Measurements from ENCODE around the gene ARHGEF25. TPM values are rescaled to one million over a fixed set of nuclear protein-coding genes. Genes with fewer than 3 reads are reported as not detected.

The ARHGEF25 gene
- total RNA-seq, 1 donor from 2014 or later: 16.8 TPM

GRCh38 chr12:57602544-57602943 lies 8.7 kb upstream of the ARHGEF25 start:
- DNase-seq (ENCODE audit: low read depth) (no peak), FAIRE-seq (no peak)
- peaks cover 1% of the 10 kb centered on the region for H3K27me3 Mint-ChIP-seq (ENCODE audit: low read depth, unreplicated experiment)
- Histone ChIP-seq H3K4me2 (ENCODE audit: low read length) (no peak overlapping the region), H3K36me3 (ENCODE audit: insufficient read depth, low read length) (peaks cover 2% of the 10 kb centered on the region), H2AFZ (ENCODE audit: low read depth, low read length) (no peak overlapping the region), H3K9me3 (ENCODE audit: insufficient read depth, low read depth, low read length) (no peaks in the 10 kb centered on the region), H3K9ac (ENCODE audit: low read length) (no peak overlapping the region), H4K20me1 (ENCODE audit: insufficient read depth, low read length) (no peaks in the 10 kb centered on the region), H3K27me3 (ENCODE audit: insufficient read depth, low read length) (no peaks in the 10 kb centered on the region), H3K27ac (ENCODE audit: low read depth, low read length) (no peak overlapping the region), H3K4me1 (ENCODE audit: insufficient read depth, low read length) (peaks cover 12% of the 10 kb centered on the region), H3K79me2 (ENCODE audit: insufficient read depth, low read length) (no peaks in the 10 kb centered on the region), H3K4me3 (ENCODE audit: insufficient read depth, low read depth, low read length) (no peak overlapping the region)
- peak overlapping the region; percentile 66 for H3K4me3 Mint-ChIP-seq (ENCODE audit: unreplicated experiment)
- peaks cover 17% of the 10 kb centered on the region for H3K4me1 Mint-ChIP-seq (ENCODE audit: low read depth, unreplicated experiment)
- H3K9me3 Mint-ChIP-seq (ENCODE audit: unreplicated experiment): peaks cover 2% of the 10 kb centered on the region
- no peak for TF ChIP-seq EZH2 (IDR thresholded peaks at IDR 0.05; ENCODE audit: insufficient read depth, low read length)
- TF ChIP-seq, protein P1, sequence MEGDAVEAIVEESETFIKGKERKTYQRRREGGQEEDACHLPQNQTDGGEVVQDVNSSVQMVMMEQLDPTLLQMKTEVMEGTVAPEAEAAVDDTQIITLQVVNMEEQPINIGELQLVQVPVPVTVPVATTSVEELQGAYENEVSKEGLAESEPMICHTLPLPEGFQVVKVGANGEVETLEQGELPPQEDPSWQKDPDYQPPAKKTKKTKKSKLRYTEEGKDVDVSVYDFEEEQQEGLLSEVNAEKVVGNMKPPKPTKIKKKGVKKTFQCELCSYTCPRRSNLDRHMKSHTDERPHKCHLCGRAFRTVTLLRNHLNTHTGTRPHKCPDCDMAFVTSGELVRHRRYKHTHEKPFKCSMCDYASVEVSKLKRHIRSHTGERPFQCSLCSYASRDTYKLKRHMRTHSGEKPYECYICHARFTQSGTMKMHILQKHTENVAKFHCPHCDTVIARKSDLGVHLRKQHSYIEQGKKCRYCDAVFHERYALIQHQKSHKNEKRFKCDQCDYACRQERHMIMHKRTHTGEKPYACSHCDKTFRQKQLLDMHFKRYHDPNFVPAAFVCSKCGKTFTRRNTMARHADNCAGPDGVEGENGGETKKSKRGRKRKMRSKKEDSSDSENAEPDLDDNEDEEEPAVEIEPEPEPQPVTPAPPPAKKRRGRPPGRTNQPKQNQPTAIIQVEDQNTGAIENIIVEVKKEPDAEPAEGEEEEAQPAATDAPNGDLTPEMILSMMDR (IDR thresholded peaks at IDR 0.05; ENCODE audit: insufficient read depth, low read depth, low read length): no peak
- H3K36me3 Mint-ChIP-seq (ENCODE audit: low read depth, unreplicated experiment): peaks cover 41% of the 10 kb centered on the region
- no peak overlapping the region for H3K27ac Mint-ChIP-seq (ENCODE audit: unreplicated experiment)

GRCh38 chr12:57603324-57603723 lies 7.9 kb upstream of the ARHGEF25 start:
- H2AFZ ChIP-seq (ENCODE audit: low read depth, low read length): no peak overlapping the region
- no peak overlapping the region for H3K9ac ChIP-seq (ENCODE audit: low read length)
- H3K4me2 ChIP-seq (ENCODE audit: low read length): no peak overlapping the region
- H3K4me3 Mint-ChIP-seq (ENCODE audit: unreplicated experiment): peak overlapping the region; percentile 86
- peaks cover 12% of the 10 kb centered on the region for H3K4me1 ChIP-seq (ENCODE audit: insufficient read depth, low read length)
- peaks cover 17% of the 10 kb centered on the region for H3K4me1 Mint-ChIP-seq (ENCODE audit: low read depth, unreplicated experiment)
- H4K20me1 ChIP-seq (ENCODE audit: insufficient read depth, low read length): no peaks in the 10 kb centered on the region
- H3K79me2 ChIP-seq (ENCODE audit: insufficient read depth, low read length): no peaks in the 10 kb centered on the region
- no peak for TF ChIP-seq EZH2 (IDR thresholded peaks at IDR 0.05; ENCODE audit: insufficient read depth, low read length)
- TF ChIP-seq, protein P1 (IDR thresholded peaks at IDR 0.05; ENCODE audit: insufficient read depth, low read depth, low read length): no peak
- peaks cover 1% of the 10 kb centered on the region for H3K27me3 Mint-ChIP-seq (ENCODE audit: low read depth, unreplicated experiment)
- DNase-seq (ENCODE audit: low read depth) (no peak), FAIRE-seq (no peak)
- H3K36me3 Mint-ChIP-seq (ENCODE audit: low read depth, unreplicated experiment): peaks cover 40% of the 10 kb centered on the region
- H3K27ac Mint-ChIP-seq (ENCODE audit: unreplicated experiment): no peak overlapping the region
- H3K9me3 Mint-ChIP-seq (ENCODE audit: unreplicated experiment): peaks cover 2% of the 10 kb centered on the region
- no peak overlapping the region for H3K4me3 ChIP-seq (ENCODE audit: insufficient read depth, low read depth, low read length)
- peaks cover 2% of the 10 kb centered on the region for H3K36me3 ChIP-seq (ENCODE audit: insufficient read depth, low read length)
- no peak overlapping the region for H3K27ac ChIP-seq (ENCODE audit: low read depth, low read length)
- no peaks in the 10 kb centered on the region for H3K27me3 ChIP-seq (ENCODE audit: insufficient read depth, low read length)
- no peaks in the 10 kb centered on the region for H3K9me3 ChIP-seq (ENCODE audit: insufficient read depth, low read depth, low read length)

DNA sequence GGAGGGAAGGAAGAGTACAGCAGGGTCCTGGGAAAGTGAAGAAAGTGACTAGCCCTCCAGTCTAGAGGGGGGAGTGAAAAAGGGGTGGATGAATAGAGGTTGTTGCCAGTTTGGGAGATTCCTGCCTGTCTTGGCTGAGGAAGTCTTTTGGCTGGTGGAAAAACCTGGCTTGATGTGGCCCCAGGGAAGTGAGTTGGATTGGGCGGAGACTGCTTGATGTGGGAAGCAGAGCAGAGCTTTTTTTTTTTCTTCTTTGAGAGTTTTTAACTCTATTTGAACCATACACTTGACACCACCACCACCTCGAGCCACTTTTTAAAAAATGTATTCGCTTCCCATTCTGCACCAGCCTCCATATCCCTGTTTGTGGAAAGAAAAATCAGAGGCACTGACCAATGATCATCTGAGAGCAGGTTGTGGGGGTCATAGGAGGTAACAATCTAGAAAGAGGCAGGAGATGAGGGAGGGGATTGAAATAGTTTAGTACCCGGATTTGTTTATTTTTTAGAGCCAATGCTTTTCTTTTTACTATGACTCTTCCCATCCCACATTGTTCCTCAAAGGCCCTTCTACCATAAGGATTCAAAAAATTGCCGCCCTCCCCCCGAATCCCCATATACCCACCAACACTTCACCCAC lies 7.3 kb upstream of the ARHGEF25 start:
- H3K4me1 Mint-ChIP-seq (ENCODE audit: low read depth, unreplicated experiment): peaks cover 17% of the 10 kb centered on the region
- Histone ChIP-seq H2AFZ (ENCODE audit: low read depth, low read length) (peak overlapping the region; percentile 99), H3K9ac (ENCODE audit: low read length) (peak overlapping the region; percentile 88), H3K4me3 (ENCODE audit: insufficient read depth, low read depth, low read length) (peak overlapping the region; percentile 75), H3K79me2 (ENCODE audit: insufficient read depth, low read length) (no peaks in the 10 kb centered on the region), H3K4me1 (ENCODE audit: insufficient read depth, low read length) (peaks cover 12% of the 10 kb centered on the region), H3K27me3 (ENCODE audit: insufficient read depth, low read length) (no peaks in the 10 kb centered on the region), H4K20me1 (ENCODE audit: insufficient read depth, low read length) (no peaks in the 10 kb centered on the region), H3K36me3 (ENCODE audit: insufficient read depth, low read length) (peaks cover 2% of the 10 kb centered on the region), H3K9me3 (ENCODE audit: insufficient read depth, low read depth, low read length) (no peaks in the 10 kb centered on the region), H3K4me2 (ENCODE audit: low read length) (peak overlapping the region; percentile 95), H3K27ac (ENCODE audit: low read depth, low read length) (peak overlapping the region; percentile 41)
- H3K9me3 Mint-ChIP-seq (ENCODE audit: unreplicated experiment): peaks cover 2% of the 10 kb centered on the region
- peak; percentile 64 for DNase-seq (ENCODE audit: low read depth)
- H3K27ac Mint-ChIP-seq (ENCODE audit: unreplicated experiment): peak overlapping the region; percentile 91
- peaks cover 5% of the 10 kb centered on the region for H3K27me3 Mint-ChIP-seq (ENCODE audit: low read depth, unreplicated experiment)
- H3K36me3 Mint-ChIP-seq (ENCODE audit: low read depth, unreplicated experiment): peaks cover 42% of the 10 kb centered on the region
- no peak for TF ChIP-seq EZH2 (IDR thresholded peaks at IDR 0.05; ENCODE audit: insufficient read depth, low read length)
- TF ChIP-seq, protein P1 (IDR thresholded peaks at IDR 0.05; ENCODE audit: insufficient read depth, low read depth, low read length): no peak
- H3K4me3 Mint-ChIP-seq (ENCODE audit: unreplicated experiment): peak overlapping the region; percentile 86
- FAIRE-seq: no peak
